Right lobe of liver (tissue), 4 donors: ENCODE results near the gene PDZK1IP1.

Experiments
- CTCF ChIP-seq, 4 donors: fragments of 200-600 bp in 3 of 4; fragments of 450-650 bp in 1 of 4; IDR thresholded peaks; one replicate each; pipeline versions ENCODE4 v1.5.1 to v1.8.0; 2016 to 2022; ENCODE audit warnings: antibody characterized with exemption in 4 of 4, mild to moderate bottlenecking in 2 of 4
- POLR2A ChIP-seq: fragments of 450-650 bp; IDR thresholded peaks from one replicate; pipeline ENCODE4 v1.6.1; 2017; ENCODE audit warnings: antibody characterized with exemption, mild to moderate bottlenecking
- donor health status: DM: no; HTN: no; CAD: no.
- donor health status: DM: no; HTN: no; CAD: no.
- donor health status: DM: no; HTN: yes; CAD: no.

- no peak for TF ChIP-seq CTCF (IDR thresholded peaks at IDR 0.05)
- TF ChIP-seq POLR2A = no peak
These were observed 46.0 kb upstream of the PDZK1IP1 start for GRCh38 chr1:47235806-47236205.
